ENCODE results near the gene TBC1D7. TPM values are rescaled to one million over a fixed set of nuclear protein-coding genes. Genes with fewer than 3 reads are reported as not detected.

TBC1D7 gene
- total and polyA plus RNA-seq, 2 of the 4 experiments (the other 2 are of a cell fraction) = 14.3 to 22.6 TPM

- Histone ChIP-seq H2AFZ (replicated peaks; ENCODE audit: low read length, poor library complexity) (no peak overlapping the region), H3K4ac (ENCODE audit: low read depth, low read length) (no peak overlapping the region), H3K14ac (replicated peaks; ENCODE audit: low read depth, low read length) (no peak overlapping the region), H3K56ac (ENCODE audit: extremely low read depth, insufficient read depth, low read length) (no peak overlapping the region), H2AK5ac (ENCODE audit: low read depth, low read length) (no peak overlapping the region), H3K9ac (ENCODE audit: low read depth, low read length) (no peak overlapping the region), H3K4me2 (ENCODE audit: low read depth, low read length) (no peak overlapping the region), H4K8ac (ENCODE audit: low read depth in 2 of 2, low read length in 2 of 2) (no peak overlapping the region), H2BK15ac (ENCODE audit: low read depth, low read length) (no peak overlapping the region), H2BK5ac (ENCODE audit: low read depth, low read length, poor library complexity, severe bottlenecking) (no peak overlapping the region), H3K27ac (ENCODE audit: insufficient read depth, low read length) (no peak overlapping the region), H3K36me3 (ENCODE audit: control insufficient read depth, insufficient read depth, low read length) (no peaks in the 10 kb centered on the region), H3K4me3 (ENCODE audit: insufficient read depth, low read depth, low read length) (no peak overlapping the region), H3K4me1 (ENCODE audit: control insufficient read depth, insufficient read depth, low read length) (peaks cover 4% of the 10 kb centered on the region; the same call in 1 of the 2 replicates), H2BK120ac (ENCODE audit: low read depth, low read length) (no peak overlapping the region), H2AK9ac (replicated peaks; ENCODE audit: low read depth, low read length, poor library complexity) (no peak overlapping the region), H4K20me1 (ENCODE audit: insufficient read depth, low read length) (no peaks in the 10 kb centered on the region), H3K79me1 (ENCODE audit: low read depth in 1 of 2, low read length in 2 of 2) (peaks cover 0 to 2% of the 10 kb centered on the region in 2 experiments; a peak in 2 of 4 replicates), H2BK20ac (ENCODE audit: low read depth, low read length) (no peak overlapping the region), H3K9me3 (ENCODE audit: control insufficient read depth, insufficient read depth, low read length) (no peaks in the 10 kb centered on the region), H4K91ac (ENCODE audit: insufficient read depth, low read depth, low read length) (no peak overlapping the region), H3K27me3 (ENCODE audit: control insufficient read depth, insufficient read depth, low read length) (no peaks in the 10 kb centered on the region), H3K18ac (ENCODE audit: low read depth, low read length) (no peak overlapping the region), H3K9me1 (ENCODE audit: insufficient read depth, low read length) (peaks cover 4% of the 10 kb centered on the region; the same call in 1 of the 2 replicates), H3K23ac (ENCODE audit: low read depth, low read length) (no peak overlapping the region), H4K5ac (ENCODE audit: low read depth, low read length) (no peak overlapping the region)
- WGBS, 2 experiments (ENCODE audit: extremely low coverage in 2 of 2, insufficient read length in 1 of 2) = 100% methylated on average over 1 of the region's 5 CpGs; no CpG with 5 or more reads in 1 of the 2 experiments
- DNase-seq (no peak), ATAC-seq (ENCODE audit: low read depth) (no peak)
- CTCF ChIA-PET = interaction anchor here (0.9 kb wide), 1 partner anchor 13 kb away, joined by 4 read pairs; no protein-coding TSS in a partner anchor
- in situ Hi-C loops (cut with MboI; ENCODE audit: low sequenced_read_pairs) (no loop called here), dilution Hi-C loops (cut with HindIII; ENCODE audit: low sequenced_read_pairs, unreplicated experiment) (no loop called here), intact Hi-C loops (cut with micrococcal nuclease) (no loop called here)
- POLR2A ChIA-PET (ENCODE audit: unreplicated experiment) = no interaction called here
- BruUV-seq (replicated peaks) = no TSS peak
- TF ChIP-seq RAD21 (IDR thresholded peaks at IDR 0.05; ENCODE audit: low read length) (no peak), CEBPB (IDR thresholded peaks at IDR 0.05; ENCODE audit: low read depth, low read length) (no peak), RCOR1 (IDR thresholded peaks at IDR 0.05; ENCODE audit: insufficient replicate concordance, low read length) (no peak), ELK1 (IDR thresholded peaks at IDR 0.05; ENCODE audit: borderline replicate concordance, low read depth, low read length) (no peak), MXI1 (IDR thresholded peaks at IDR 0.05; ENCODE audit: borderline replicate concordance, low read depth, low read length) (no peak), CHD1 (IDR thresholded peaks at IDR 0.05; ENCODE audit: low read depth, low read length) (no peak)
Measured at GRCh38 chr6:13370623-13371022, 42.3 kb upstream of the TBC1D7 start.
